Astrocyte (in vitro differentiated cells and primary cell): ENCODE results near the gene SHC3. TPM values are rescaled to one million over a fixed set of nuclear protein-coding genes. Genes with fewer than 3 reads are reported as not detected.

ENCODE experiments used
- DNase-seq: peaks from one replicate; pipeline ENCODE4 v3.0.0-alpha.2; 2010; ENCODE audit warnings: low read depth
- FAIRE-seq: peaks from 2 replicates; lab custom pipeline; 2011; peaks lifted over from hg19 to GRCh38; lab: Jason Lieb, UNC
- H2AFZ ChIP-seq: 2 replicates; pipeline ENCODE4 v1.6.0; 2012; ENCODE audit warnings: low read depth, low read length, inconsistent platforms
- H3K27ac ChIP-seq: 2 replicates; pipeline ENCODE4 v1.5.1; 2011; ENCODE audit warnings: low read depth, low read length, inconsistent platforms
- H3K27me3 ChIP-seq: 2 replicates; pipeline ENCODE4 v1.6.0; 2011; ENCODE audit warnings: low read length, inconsistent platforms; ENCODE audit not compliant: insufficient read depth
- H3K36me3 ChIP-seq: 2 replicates; pipeline ENCODE4 v1.5.1; 2011; ENCODE audit warnings: low read length, inconsistent platforms; ENCODE audit not compliant: insufficient read depth
- H3K4me1 ChIP-seq: 2 replicates; pipeline ENCODE4 v1.5.1; 2011; ENCODE audit warnings: low read length, inconsistent platforms; ENCODE audit not compliant: insufficient read depth
- H3K4me2 ChIP-seq: 2 replicates; pipeline ENCODE4 v1.6.0; 2012; ENCODE audit warnings: low read length, inconsistent platforms
- H3K4me3 ChIP-seq: 2 replicates; pipeline ENCODE4 v1.5.1; 2011; ENCODE audit warnings: low read depth, mild to moderate bottlenecking, low read length, inconsistent platforms; ENCODE audit not compliant: insufficient read depth
- H3K79me2 ChIP-seq: 2 replicates; pipeline ENCODE4 v1.6.0; 2012; ENCODE audit warnings: mild to moderate bottlenecking, low read length, inconsistent platforms; ENCODE audit not compliant: insufficient read depth
- H3K9ac ChIP-seq: 2 replicates; pipeline ENCODE4 v1.6.0; 2012; ENCODE audit warnings: mild to moderate bottlenecking, low read length, inconsistent platforms
- H3K9me3 ChIP-seq: 2 replicates; pipeline ENCODE4 v1.5.1; 2012; ENCODE audit warnings: low read depth, mild to moderate bottlenecking, low read length, inconsistent platforms; ENCODE audit not compliant: insufficient read depth
- H4K20me1 ChIP-seq: 2 replicates; pipeline ENCODE4 v1.6.0; 2012; ENCODE audit warnings: low read length, inconsistent platforms; ENCODE audit not compliant: insufficient read depth
- H3K27ac Mint-ChIP-seq: one replicate; pipeline ENCODE4 v1.8.0; 2021; ENCODE audit warnings: mild to moderate bottlenecking, mixed read lengths; ENCODE audit not compliant: unreplicated experiment
- H3K27me3 Mint-ChIP-seq: one replicate; pipeline ENCODE4 v1.8.0; 2021; ENCODE audit warnings: low read depth, mixed read lengths; ENCODE audit not compliant: unreplicated experiment
- H3K36me3 Mint-ChIP-seq: one replicate; pipeline ENCODE4 v1.8.0; 2021; ENCODE audit warnings: low read depth, mixed read lengths; ENCODE audit not compliant: unreplicated experiment
- H3K4me1 Mint-ChIP-seq: one replicate; pipeline ENCODE4 v1.8.0; 2021; ENCODE audit warnings: low read depth, mixed read lengths; ENCODE audit not compliant: unreplicated experiment
- H3K4me3 Mint-ChIP-seq: one replicate; pipeline ENCODE4 v1.8.0; 2021; ENCODE audit warnings: mild to moderate bottlenecking, moderate library complexity, mixed read lengths; ENCODE audit not compliant: unreplicated experiment
- H3K9me3 Mint-ChIP-seq: one replicate; pipeline ENCODE4 v1.8.0; 2021; ENCODE audit warnings: mild to moderate bottlenecking, mixed read lengths; ENCODE audit not compliant: unreplicated experiment
- EZH2 ChIP-seq: IDR thresholded peaks from 2 replicates; pipeline ENCODE4 v1.6.1; 2012; ENCODE audit warnings: mild to moderate bottlenecking, low read length, inconsistent platforms; ENCODE audit not compliant: insufficient read depth
- total RNA-seq: library from RNA; stranded (reverse); gene quantifications from 2 replicates; pipeline ENCODE4 v1.2.1, GENCODE V29; 2021
- TF ChIP-seq, protein P1 (sequence below): IDR thresholded peaks from 2 replicates; pipeline ENCODE4 v1.5.1; 2011; ENCODE audit warnings: low read depth, mild to moderate bottlenecking, inconsistent platforms, low read length, moderate library complexity; ENCODE audit not compliant: insufficient read depth

Gene SHC3
- total RNA-seq, 1 donor from 2014 or later = 4.6 TPM

DNA sequence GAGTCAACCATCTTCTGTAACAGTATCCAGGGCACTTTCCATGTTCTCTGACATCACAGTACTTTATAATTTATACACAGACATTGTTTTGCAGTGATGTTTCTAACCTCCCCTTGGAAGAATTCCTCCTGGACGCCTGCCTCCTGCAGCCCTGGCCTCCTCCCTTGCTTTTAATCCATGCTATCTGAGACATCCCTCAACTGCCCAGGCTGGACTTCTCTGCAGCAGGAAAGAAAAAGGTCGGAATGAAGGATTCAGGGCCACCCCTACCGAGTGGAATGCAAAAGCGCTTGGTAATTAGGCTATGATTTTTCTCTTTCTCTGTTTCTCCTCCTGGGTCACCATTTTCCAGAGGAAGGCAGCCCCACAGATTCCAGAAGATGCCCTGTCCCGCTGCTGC is 47.0 kb upstream of the SHC3 start:
- Histone ChIP-seq H3K4me2 (no peak overlapping the region), H3K36me3 (no peaks in the 10 kb centered on the region), H3K79me2 (no peaks in the 10 kb centered on the region), H3K4me3 (no peak overlapping the region), H3K4me1 (no peaks in the 10 kb centered on the region), H3K9me3 (no peaks in the 10 kb centered on the region), H3K27me3 (no peaks in the 10 kb centered on the region), H3K9ac (no peak overlapping the region), H4K20me1 (no peaks in the 10 kb centered on the region), H3K27ac (no peak overlapping the region), H2AFZ (no peak overlapping the region)
- no peak for TF ChIP-seq EZH2
- TF ChIP-seq, protein P1, sequence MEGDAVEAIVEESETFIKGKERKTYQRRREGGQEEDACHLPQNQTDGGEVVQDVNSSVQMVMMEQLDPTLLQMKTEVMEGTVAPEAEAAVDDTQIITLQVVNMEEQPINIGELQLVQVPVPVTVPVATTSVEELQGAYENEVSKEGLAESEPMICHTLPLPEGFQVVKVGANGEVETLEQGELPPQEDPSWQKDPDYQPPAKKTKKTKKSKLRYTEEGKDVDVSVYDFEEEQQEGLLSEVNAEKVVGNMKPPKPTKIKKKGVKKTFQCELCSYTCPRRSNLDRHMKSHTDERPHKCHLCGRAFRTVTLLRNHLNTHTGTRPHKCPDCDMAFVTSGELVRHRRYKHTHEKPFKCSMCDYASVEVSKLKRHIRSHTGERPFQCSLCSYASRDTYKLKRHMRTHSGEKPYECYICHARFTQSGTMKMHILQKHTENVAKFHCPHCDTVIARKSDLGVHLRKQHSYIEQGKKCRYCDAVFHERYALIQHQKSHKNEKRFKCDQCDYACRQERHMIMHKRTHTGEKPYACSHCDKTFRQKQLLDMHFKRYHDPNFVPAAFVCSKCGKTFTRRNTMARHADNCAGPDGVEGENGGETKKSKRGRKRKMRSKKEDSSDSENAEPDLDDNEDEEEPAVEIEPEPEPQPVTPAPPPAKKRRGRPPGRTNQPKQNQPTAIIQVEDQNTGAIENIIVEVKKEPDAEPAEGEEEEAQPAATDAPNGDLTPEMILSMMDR = peak; percentile 13
- Mint-ChIP-seq H3K9me3 (no peaks in the 10 kb centered on the region), H3K36me3 (no peaks in the 10 kb centered on the region), H3K4me1 (peaks cover 6% of the 10 kb centered on the region), H3K27me3 (peaks cover 14% of the 10 kb centered on the region), H3K4me3 (no peak overlapping the region), H3K27ac (no peak overlapping the region)
- FAIRE-seq (no peak), DNase-seq (peak; percentile 29)

DNA sequence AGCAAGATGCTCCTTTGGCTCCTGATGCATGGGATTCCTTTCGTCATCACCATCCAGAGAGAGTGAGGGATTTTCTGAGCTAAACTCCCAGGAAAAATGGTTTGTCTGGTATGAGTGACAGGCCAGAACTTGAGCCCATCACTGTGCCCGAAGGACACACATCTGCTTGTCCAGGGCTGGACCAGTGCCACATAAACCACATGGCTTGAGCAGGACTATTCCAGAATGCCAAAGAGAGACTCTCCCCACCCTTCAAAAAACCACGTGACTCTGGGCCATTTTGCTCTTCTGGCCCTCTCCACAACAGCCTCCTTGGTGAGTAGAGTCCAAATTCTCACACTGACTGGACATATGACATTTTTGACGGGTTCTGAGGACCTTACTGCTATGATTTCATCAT is 46.4 kb upstream of the SHC3 start:
- no peak overlapping the region for H3K4me2 ChIP-seq
- H3K27ac Mint-ChIP-seq = no peak overlapping the region
- H3K4me3 Mint-ChIP-seq = no peak overlapping the region
- H3K27me3 ChIP-seq = no peaks in the 10 kb centered on the region
- FAIRE-seq (no peak), DNase-seq (no peak)
- no peaks in the 10 kb centered on the region for H3K9me3 ChIP-seq
- peaks cover 14% of the 10 kb centered on the region for H3K27me3 Mint-ChIP-seq
- H3K36me3 ChIP-seq = no peaks in the 10 kb centered on the region
- H3K36me3 Mint-ChIP-seq = no peaks in the 10 kb centered on the region
- no peak overlapping the region for H3K9ac ChIP-seq
- peaks cover 3% of the 10 kb centered on the region for H3K9me3 Mint-ChIP-seq
- H3K27ac ChIP-seq = no peak overlapping the region
- H2AFZ ChIP-seq = no peak overlapping the region
- H3K4me1 ChIP-seq = no peaks in the 10 kb centered on the region
- H3K4me3 ChIP-seq = no peak overlapping the region
- H3K4me1 Mint-ChIP-seq = peaks cover 6% of the 10 kb centered on the region
- H4K20me1 ChIP-seq = no peaks in the 10 kb centered on the region
- H3K79me2 ChIP-seq = no peaks in the 10 kb centered on the region
- TF ChIP-seq EZH2 = no peak
- TF ChIP-seq, protein P1 = no peak

DNA sequence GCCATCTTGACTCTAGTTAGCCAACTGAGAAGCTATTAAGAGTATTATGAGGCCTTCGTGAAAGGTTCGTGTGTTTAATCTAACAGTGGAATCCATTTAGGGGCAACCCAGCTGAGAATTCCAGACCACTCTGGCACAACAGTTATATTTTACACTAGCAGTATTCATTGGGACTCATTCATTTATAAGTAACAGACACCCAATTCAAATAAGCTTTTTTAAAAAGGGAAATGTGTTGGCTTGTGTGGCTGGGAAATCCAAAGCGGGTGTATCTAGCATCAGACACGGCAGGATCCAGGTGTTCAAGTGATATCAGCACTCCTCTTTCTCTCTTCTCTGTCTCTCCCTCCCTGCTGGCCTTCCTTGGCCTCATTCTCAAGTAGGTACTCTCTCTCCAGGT is 46.0 kb upstream of the SHC3 start:
- TF ChIP-seq EZH2 = no peak
- TF ChIP-seq, protein P1 = no peak
- H3K4me1 ChIP-seq = no peaks in the 10 kb centered on the region
- H3K27me3 ChIP-seq = no peaks in the 10 kb centered on the region
- no peaks in the 10 kb centered on the region for H3K79me2 ChIP-seq
- no peaks in the 10 kb centered on the region for H3K9me3 ChIP-seq
- H3K4me3 ChIP-seq = no peak overlapping the region
- FAIRE-seq (no peak), DNase-seq (no peak)
- H3K9ac ChIP-seq = no peak overlapping the region
- Mint-ChIP-seq H3K27me3 (peaks cover 14% of the 10 kb centered on the region), H3K4me1 (peaks cover 6% of the 10 kb centered on the region), H3K4me3 (no peak overlapping the region), H3K36me3 (no peaks in the 10 kb centered on the region), H3K9me3 (peaks cover 3% of the 10 kb centered on the region), H3K27ac (no peak overlapping the region)
- H3K36me3 ChIP-seq = no peaks in the 10 kb centered on the region
- H2AFZ ChIP-seq = no peak overlapping the region
- H3K4me2 ChIP-seq = no peak overlapping the region
- no peaks in the 10 kb centered on the region for H4K20me1 ChIP-seq
- no peak overlapping the region for H3K27ac ChIP-seq
